Measurements from ENCODE around the gene SLAMF9. TPM values are rescaled to one million over a fixed set of nuclear protein-coding genes. Genes with fewer than 3 reads are reported as not detected.

The SLAMF9 gene
- total and polyA plus RNA-seq, 2 of the 8 experiments (the other 6 are each of a cell fraction or from before 2014, with no cell fraction given) = not detected

DNA sequence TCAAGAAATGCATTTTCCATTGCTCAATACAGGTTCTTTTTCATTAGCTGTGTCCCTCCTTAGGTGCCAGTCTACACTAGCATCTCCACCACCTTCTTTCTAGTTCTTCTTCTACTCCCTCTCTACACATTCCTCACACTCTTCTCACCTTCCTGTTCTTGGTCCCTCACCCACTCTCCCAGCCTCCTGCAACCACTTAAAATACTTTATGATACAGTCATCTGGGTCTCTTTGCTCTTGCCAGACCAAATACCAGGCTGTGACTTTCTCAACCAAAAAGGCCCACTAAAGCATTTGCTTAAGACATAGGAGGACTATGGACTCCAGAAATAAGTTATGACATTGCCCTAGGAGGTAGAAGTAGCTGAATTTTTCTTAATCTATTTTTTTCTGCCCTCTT is 42.6 kb upstream of the SLAMF9 start:
- CTCF ChIA-PET (ENCODE audit: partially characterized antibody) = interaction anchor here (1.0 kb wide), 2 partner anchors 9 to 61 kb away, joined by 3 to 5 read pairs; no protein-coding TSS in a partner anchor
- no peak for TF ChIP-seq TCF12 (IDR thresholded peaks at IDR 0.05; ENCODE audit: low read depth, low read length)
- no peak for TF ChIP-seq TAF7 (optimal IDR thresholded peaks at IDR 0.05; ENCODE audit: borderline replicate concordance, low read depth, low read length)
- TF ChIP-seq NRF1 (IDR thresholded peaks at IDR 0.05; ENCODE audit: low read depth, low read length) = no peak
- TF ChIP-seq CTBP2 (IDR thresholded peaks at IDR 0.05; ENCODE audit: borderline replicate concordance, insufficient read depth, insufficient read length, low read length) = no peak
- no peak for TF ChIP-seq KDM1A (IDR thresholded peaks at IDR 0.05; ENCODE audit: borderline replicate concordance, low read length)
- no peak for TF ChIP-seq SIN3A (conservative IDR thresholded peaks at IDR 0.05 in 1 of 2, IDR thresholded peaks at IDR 0.05 in 1 of 2; ENCODE audit: low read depth in 1 of 2, low read length in 2 of 2)
- TF ChIP-seq, protein P1, sequence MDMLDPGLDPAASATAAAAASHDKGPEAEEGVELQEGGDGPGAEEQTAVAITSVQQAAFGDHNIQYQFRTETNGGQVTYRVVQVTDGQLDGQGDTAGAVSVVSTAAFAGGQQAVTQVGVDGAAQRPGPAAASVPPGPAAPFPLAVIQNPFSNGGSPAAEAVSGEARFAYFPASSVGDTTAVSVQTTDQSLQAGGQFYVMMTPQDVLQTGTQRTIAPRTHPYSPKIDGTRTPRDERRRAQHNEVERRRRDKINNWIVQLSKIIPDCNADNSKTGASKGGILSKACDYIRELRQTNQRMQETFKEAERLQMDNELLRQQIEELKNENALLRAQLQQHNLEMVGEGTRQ (IDR thresholded peaks at IDR 0.05; ENCODE audit: low read length) = no peak
- no peak for TF ChIP-seq CBX8 (IDR thresholded peaks at IDR 0.05; ENCODE audit: borderline replicate concordance, low read depth, low read length)
- TF ChIP-seq FOSL1 (IDR thresholded peaks at IDR 0.05; ENCODE audit: insufficient read depth, low read depth, low read length) = no peak
- TF ChIP-seq POU5F1 (IDR thresholded peaks at IDR 0.05; ENCODE audit: low read depth, low read length) = no peak
- TF ChIP-seq KDM4A (IDR thresholded peaks at IDR 0.05; ENCODE audit: low read depth, low read length, severe bottlenecking) = no peak
- TF ChIP-seq CEBPB (IDR thresholded peaks at IDR 0.05; ENCODE audit: low read depth, low read length) = no peak
- no peak for TF ChIP-seq RAD21 (IDR thresholded peaks at IDR 0.05 in 1 of 2, conservative IDR thresholded peaks at IDR 0.05 in 1 of 2; ENCODE audit: low read depth in 2 of 2, low read length in 2 of 2)
- TF ChIP-seq TEAD4 (IDR thresholded peaks at IDR 0.05; ENCODE audit: low read depth, low read length) = no peak

More for the DNA sequence above, 42.6 kb upstream of the SLAMF9 start:
- no peak overlapping the region for H4K5ac ChIP-seq (ENCODE audit: insufficient read length, low read depth, low read length)
- no peaks in the 10 kb centered on the region; a peak in 1 of 7 replicates for H3K27me3 ChIP-seq (replicated peaks in 1 of 4; ENCODE audit: control insufficient read depth in 3 of 4, extremely low read depth in 1 of 4, insufficient read depth in 3 of 4, low read length in 3 of 4)
- no peak overlapping the region for H2BK12ac ChIP-seq (ENCODE audit: low read depth, low read length)
- H4K8ac ChIP-seq (ENCODE audit: extremely low read depth, insufficient read depth, low read length) = no peak overlapping the region
- no peaks in the 10 kb centered on the region for H3K9me3 ChIP-seq (ENCODE audit: insufficient read depth in 2 of 2, low read depth in 1 of 2, low read length in 1 of 2)
- H3K18ac ChIP-seq (ENCODE audit: extremely low read depth, low read length) = no peak overlapping the region
- H2BK15ac ChIP-seq (ENCODE audit: low read length) = no peak overlapping the region
- H2BK5ac ChIP-seq (ENCODE audit: low read depth, low read length) = no peak overlapping the region
- no peak overlapping the region for H3K56ac ChIP-seq (replicated peaks; ENCODE audit: insufficient read length, low read depth, low read length)
- no peaks in the 10 kb centered on the region for H3K79me1 ChIP-seq (ENCODE audit: low read depth, low read length)
- no peak overlapping the region for H2BK120ac ChIP-seq (replicated peaks; ENCODE audit: low read depth, low read length)
- no peak overlapping the region for H2AFZ ChIP-seq (ENCODE audit: low read length)
- H4K91ac ChIP-seq (replicated peaks; ENCODE audit: insufficient read length, low read length) = no peak overlapping the region
- H3K36me3 ChIP-seq (ENCODE audit: control insufficient read depth in 2 of 4, insufficient read depth in 4 of 4, low read length in 3 of 4) = no peaks in the 10 kb centered on the region
- H3K23me2 ChIP-seq (ENCODE audit: low read depth, low read length) = no peaks in the 10 kb centered on the region
- no peak overlapping the region for H3K9ac ChIP-seq (replicated peaks in 1 of 4; ENCODE audit: extremely low read depth in 1 of 4, low read depth in 3 of 4, low read length in 3 of 4)
- no peaks in the 10 kb centered on the region for H4K20me1 ChIP-seq (replicated peaks in 1 of 2; ENCODE audit: control insufficient read depth in 1 of 2, insufficient read depth in 2 of 2, low read length in 2 of 2)
- H3K79me2 ChIP-seq (ENCODE audit: control insufficient read depth in 1 of 2, insufficient read depth in 2 of 2, low read length in 2 of 2) = no peaks in the 10 kb centered on the region
- no peak overlapping the region for H3K4me3 ChIP-seq (ENCODE audit: extremely low read depth in 1 of 4, insufficient read depth in 2 of 4, low read depth in 3 of 4, low read length in 4 of 4)
- H3K23ac ChIP-seq (ENCODE audit: insufficient read length) = no peak overlapping the region
- no peak overlapping the region for H3K4me2 ChIP-seq (ENCODE audit: insufficient read depth in 1 of 2, low read depth in 2 of 2, low read length in 2 of 2)
- POLR2A ChIA-PET (ENCODE audit: partially characterized antibody) = no interaction called here
- DNase-seq (ENCODE audit: low read depth in 1 of 2, low spot score in 2 of 2) (peak in 1 of 2 experiments; percentile 22), FAIRE-seq (no peak)
- H3K4ac ChIP-seq (replicated peaks; ENCODE audit: insufficient read length, low read depth, low read length) = no peak overlapping the region
- no peak overlapping the region for H2AK5ac ChIP-seq (ENCODE audit: low read depth, low read length)
- H2BK20ac ChIP-seq (ENCODE audit: low read length) = no peak overlapping the region
- no peak overlapping the region for H3K14ac ChIP-seq (ENCODE audit: insufficient read length)
- no peak overlapping the region for H3K27ac ChIP-seq (ENCODE audit: low read depth, low read length)
- H3K4me1 ChIP-seq (replicated peaks in 1 of 4; ENCODE audit: control insufficient read depth in 3 of 4, insufficient read depth in 4 of 4, low read length in 3 of 4) = no peaks in the 10 kb centered on the region

All from H1 (cell line).